NCI-H748 (cell line): Measurements from ENCODE around the gene RDH16.
"Not testable (repeated sequence)": the region's sequence is repeated elsewhere in the genome, so short reads cannot be mapped to it uniquely, and the experiment has no call there.

Experiments
- DNase-seq: peaks from one replicate; lab custom pipeline; 2025; ENCODE audit not compliant: unreplicated experiment; lab: John Stamatoyannopoulos, UW

The RDH16 gene

GRCh38 chr12:56989861-56990610 is 32.6 kb upstream of the RDH16 start:
- no peak for DNase-seq

- no peak for DNase-seq
Observed at GRCh38 chr12:56988207-56988739, 30.9 kb upstream of the RDH16 start.

GRCh38 chr12:56987551-56988053 is 30.2 kb upstream of the RDH16 start:
- DNase-seq, result peak; percentile 74

GRCh38 chr12:56987011-56987410 is 29.6 kb upstream of the RDH16 start:
- DNase-seq, result no peak

GRCh38 chr12:56985714-56986113 is 28.3 kb upstream of the RDH16 start:
- not testable (repeated sequence) for DNase-seq

- DNase-seq, result no peak
Observed at GRCh38 chr12:56983386-56983785, 26.0 kb upstream of the RDH16 start.

GRCh38 chr12:56982578-56983236 is 25.3 kb upstream of the RDH16 start:
- not testable (repeated sequence) for DNase-seq

GRCh38 chr12:56980941-56981530 is 23.6 kb upstream of the RDH16 start:
- DNase-seq, result no peak

- DNase-seq, result no peak
Observed at GRCh38 chr12:56980268-56980667, 22.9 kb upstream of the RDH16 start.

- no peak for DNase-seq
Observed at GRCh38 chr12:56979628-56980027, 22.2 kb upstream of the RDH16 start.

- DNase-seq, result no peak
Observed at GRCh38 chr12:56978397-56979138, 21.2 kb upstream of the RDH16 start.

- not testable (repeated sequence) for DNase-seq
Observed at GRCh38 chr12:56977361-56977760, 20.0 kb upstream of the RDH16 start.

- not testable (repeated sequence) for DNase-seq
Observed at GRCh38 chr12:56974224-56974623, 16.8 kb upstream of the RDH16 start.

- not testable (repeated sequence) for DNase-seq
Observed at GRCh38 chr12:56968910-56969309, 11.5 kb upstream of the RDH16 start.

- peak; percentile 28 for DNase-seq
Observed at GRCh38 chr12:56965997-56966642, 8.7 kb upstream of the RDH16 start.

GRCh38 chr12:56965124-56965523 is 7.7 kb upstream of the RDH16 start:
- not testable (repeated sequence) for DNase-seq

GRCh38 chr12:56963557-56963956 is 6.1 kb upstream of the RDH16 start:
- DNase-seq, result not testable (repeated sequence)

GRCh38 chr12:56962247-56962646 is 4.8 kb upstream of the RDH16 start:
- not testable (repeated sequence) for DNase-seq

- DNase-seq, result no peak
Observed at GRCh38 chr12:56958422-56958821, 1.0 kb upstream of the RDH16 start.

- no peak for DNase-seq
Observed at GRCh38 chr12:56955631-56956256, 1.7 kb downstream of the RDH16 start.
